MM.1S (cell line): ENCODE results near the gene DMRTC2.

ENCODE experiments used
- DNase-seq: peaks from one replicate; pipeline ENCODE4 v3.0.0-alpha.2; 2015
- H2AFZ ChIP-seq: fragments of 300-600 bp; sonication (generic); 2 replicates; pipeline ENCODE4 v1.6.0; 2016; ENCODE audit warnings: antibody characterized with exemption, low read length
- H3F3A ChIP-seq: fragments of 300-600 bp; sonication (generic); 2 replicates; pipeline ENCODE4 v1.6.1; 2016; ENCODE audit warnings: mild to moderate bottlenecking, antibody characterized with exemption, low read length, moderate library complexity, mixed read lengths; ENCODE audit not compliant: insufficient read depth
- H3K27ac ChIP-seq: fragments of 300-600 bp; sonication (generic); 2 replicates; pipeline ENCODE4 v1.5.1; 2016; ENCODE audit warnings: mild to moderate bottlenecking, low read length
- H3K27me3 ChIP-seq: fragments of 300-600 bp; sonication (generic); replicated peaks from 2 replicates; pipeline ENCODE4 v1.6.0; 2016; ENCODE audit warnings: low read length; ENCODE audit not compliant: insufficient read depth
- H3K36me3 ChIP-seq: fragments of 300-600 bp; sonication (generic); replicated peaks from 2 replicates; pipeline ENCODE4 v1.6.1; 2016; ENCODE audit warnings: mild to moderate bottlenecking, low read length, mixed read lengths; ENCODE audit not compliant: insufficient read depth
- H3K4me1 ChIP-seq: fragments of 300-600 bp; sonication (generic); 2 replicates; pipeline ENCODE4 v1.6.1; 2016; ENCODE audit warnings: low read length, mixed read lengths
- H3K4me2 ChIP-seq: fragments of 300-600 bp; sonication (generic); 2 replicates; pipeline ENCODE4 v1.6.0; 2016; ENCODE audit warnings: low read depth, low read length
- H3K4me3 ChIP-seq: fragments of 300-600 bp; sonication (generic); 2 replicates; pipeline ENCODE4 v1.5.1; 2016; ENCODE audit warnings: low read length, mixed read lengths
- H3K79me2 ChIP-seq: fragments of 300-600 bp; sonication (generic); 2 replicates; pipeline ENCODE4 v1.6.1; 2016; ENCODE audit warnings: mixed run types, low read length, mixed read lengths
- H3K9ac ChIP-seq: fragments of 300-600 bp; sonication (generic); 2 replicates; pipeline ENCODE4 v1.6.1; 2016; ENCODE audit warnings: low read length, mixed read lengths
- H3K9me2 ChIP-seq: fragments of 300-600 bp; sonication (generic); replicated peaks from 2 replicates; pipeline ENCODE4 v1.6.1; 2016; ENCODE audit warnings: mild to moderate bottlenecking, low read length, mixed read lengths; ENCODE audit not compliant: insufficient read depth
- H3K9me3 ChIP-seq: fragments of 300-600 bp; sonication (generic); replicated peaks from 2 replicates; pipeline ENCODE4 v1.6.1; 2016; ENCODE audit warnings: mild to moderate bottlenecking, low read length, mixed read lengths; ENCODE audit not compliant: insufficient read depth
- H4K20me1 ChIP-seq: fragments of 300-600 bp; sonication (generic); 2 replicates; pipeline ENCODE4 v1.6.1; 2016; ENCODE audit warnings: mild to moderate bottlenecking, low read length, moderate library complexity, mixed read lengths; ENCODE audit not compliant: insufficient read depth
- CTCF ChIP-seq: fragments of 300-600 bp; sonication (generic); IDR thresholded peaks from 2 replicates; pipeline ENCODE4 v1.5.1; 2016; ENCODE audit warnings: antibody characterized with exemption, low read length, mixed read lengths
- EZH2 ChIP-seq: fragments of 300-600 bp; sonication (generic); optimal IDR thresholded peaks from 2 replicates; pipeline ENCODE3; 2017; ENCODE audit warnings: low read depth, mild to moderate bottlenecking, antibody characterized with exemption, low read length, mixed read lengths
- EZH2phosphoT487 ChIP-seq: fragments of 300-600 bp; sonication (generic); IDR thresholded peaks from 2 replicates; pipeline ENCODE4 v1.6.1; 2018; ENCODE audit warnings: antibody characterized with exemption, low read length

Gene DMRTC2

GRCh38 chr19:41808663-41809566 is 35.9 kb upstream of the DMRTC2 start:
- H4K20me1 ChIP-seq: no peaks in the 10 kb centered on the region
- H3K9me2 ChIP-seq: no peaks in the 10 kb centered on the region
- H3K4me2 ChIP-seq: no peak overlapping the region
- no peak overlapping the region for H3K4me3 ChIP-seq
- no peaks in the 10 kb centered on the region for H3K4me1 ChIP-seq
- H3K9ac ChIP-seq: no peak overlapping the region
- H3K27me3 ChIP-seq: peaks cover 80% of the 10 kb centered on the region
- H3K27ac ChIP-seq: no peak overlapping the region
- H3F3A ChIP-seq: no peaks in the 10 kb centered on the region
- no peaks in the 10 kb centered on the region for H3K36me3 ChIP-seq
- H3K9me3 ChIP-seq: no peaks in the 10 kb centered on the region
- H2AFZ ChIP-seq: no peak overlapping the region
- no peak for DNase-seq
- no peaks in the 10 kb centered on the region for H3K79me2 ChIP-seq
- TF ChIP-seq EZH2phosphoT487 (no peak), EZH2 (no peak), CTCF (no peak)

- H3K9me2 ChIP-seq: no peaks in the 10 kb centered on the region
- H3K36me3 ChIP-seq: no peaks in the 10 kb centered on the region
- H3K79me2 ChIP-seq: no peaks in the 10 kb centered on the region
- H3K4me2 ChIP-seq: no peak overlapping the region
- no peaks in the 10 kb centered on the region for H3K9me3 ChIP-seq
- no peak overlapping the region for H3K4me3 ChIP-seq
- peaks cover 81% of the 10 kb centered on the region for H3K27me3 ChIP-seq
- H3F3A ChIP-seq: no peaks in the 10 kb centered on the region
- no peak overlapping the region for H3K9ac ChIP-seq
- no peak overlapping the region for H2AFZ ChIP-seq
- no peak for DNase-seq
- H3K4me1 ChIP-seq: no peaks in the 10 kb centered on the region
- TF ChIP-seq CTCF (no peak), EZH2phosphoT487 (no peak), EZH2 (no peak)
- H3K27ac ChIP-seq: no peak overlapping the region
- H4K20me1 ChIP-seq: no peaks in the 10 kb centered on the region
Observed at GRCh38 chr19:41810301-41810700, 34.5 kb upstream of the DMRTC2 start.

GRCh38 chr19:41811036-41811435 is 33.8 kb upstream of the DMRTC2 start:
- Histone ChIP-seq H3K27ac (no peak overlapping the region), H3K4me2 (no peak overlapping the region), H3K36me3 (no peaks in the 10 kb centered on the region), H3K9me2 (no peaks in the 10 kb centered on the region), H4K20me1 (no peaks in the 10 kb centered on the region), H3K4me3 (no peak overlapping the region), H3K4me1 (no peaks in the 10 kb centered on the region), H3K9ac (no peak overlapping the region), H3K9me3 (no peaks in the 10 kb centered on the region), H2AFZ (no peak overlapping the region), H3F3A (no peaks in the 10 kb centered on the region), H3K79me2 (no peaks in the 10 kb centered on the region), H3K27me3 (peaks cover 81% of the 10 kb centered on the region)
- DNase-seq: no peak
- no peak for TF ChIP-seq EZH2phosphoT487

- Histone ChIP-seq H4K20me1 (no peaks in the 10 kb centered on the region), H3F3A (no peaks in the 10 kb centered on the region), H3K4me2 (no peak overlapping the region), H3K4me3 (no peak overlapping the region), H3K27ac (no peak overlapping the region), H3K27me3 (peaks cover 78% of the 10 kb centered on the region), H3K9ac (no peak overlapping the region), H3K9me2 (no peaks in the 10 kb centered on the region), H2AFZ (no peak overlapping the region), H3K4me1 (no peaks in the 10 kb centered on the region), H3K36me3 (no peaks in the 10 kb centered on the region), H3K79me2 (no peaks in the 10 kb centered on the region), H3K9me3 (no peaks in the 10 kb centered on the region)
- DNase-seq: no peak
- TF ChIP-seq CTCF: no peak
- TF ChIP-seq EZH2phosphoT487: no peak
- TF ChIP-seq EZH2: no peak
Observed at GRCh38 chr19:41811981-41812380, 32.9 kb upstream of the DMRTC2 start.
